ENCODE data around the gene PDCD4. TPM values are rescaled to one million over a fixed set of nuclear protein-coding genes. Genes with fewer than 3 reads are reported as not detected.

PDCD4 gene
- total RNA-seq, 1 experiment from 2014 or later = 63.0 TPM

DNA sequence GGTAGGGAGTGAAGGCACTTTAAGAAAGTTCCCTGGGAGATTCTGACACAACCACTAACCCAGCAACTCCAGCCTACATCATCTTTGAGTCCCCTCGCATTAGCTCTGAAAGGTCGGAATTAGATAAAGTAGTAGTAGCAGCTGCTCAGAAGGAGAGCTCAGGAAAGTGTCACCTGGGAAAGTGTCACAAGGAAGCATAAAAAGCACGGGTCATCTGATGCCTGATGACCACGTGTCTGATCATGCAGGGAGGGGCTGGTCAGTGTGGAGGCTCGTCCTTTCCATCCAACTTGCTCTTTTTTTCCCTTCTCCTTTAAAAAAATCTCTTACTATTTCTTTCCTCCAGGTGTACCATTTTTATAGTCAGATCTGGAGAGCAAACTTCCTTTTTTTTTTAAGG is 47.1 kb upstream of the PDCD4 start:
- no peaks in the 10 kb centered on the region for H3K79me2 ChIP-seq (ENCODE audit: insufficient read depth, low read length)
- no peaks in the 10 kb centered on the region for H3K9me3 ChIP-seq (ENCODE audit: control insufficient read depth in 1 of 2, insufficient read depth in 1 of 2, low read depth in 1 of 2, low read length in 2 of 2)
- H3K27ac ChIP-seq (ENCODE audit: low read depth, low read length) = no peak overlapping the region
- H4K20me1 ChIP-seq (ENCODE audit: insufficient read depth) = no peaks in the 10 kb centered on the region
- POLR2A ChIA-PET = no interaction called here
- H3K36me3 ChIP-seq (ENCODE audit: control insufficient read depth in 1 of 2, insufficient read depth in 2 of 2, low read length in 2 of 2) = no peaks in the 10 kb centered on the region
- H3K4me3 ChIP-seq (replicated peaks in 1 of 2; ENCODE audit: low read depth in 1 of 2, low read length in 2 of 2) = no peak overlapping the region
- H2AFZ ChIP-seq (ENCODE audit: low read depth, low read length, poor library complexity, severe bottlenecking) = no peak overlapping the region
- no peak overlapping the region for H3K9ac ChIP-seq (ENCODE audit: low read length)
- ATAC-seq = no peak
- H3K9me2 ChIP-seq (ENCODE audit: insufficient read depth) = no peaks in the 10 kb centered on the region
- no peaks in the 10 kb centered on the region for H3K27me3 ChIP-seq (ENCODE audit: insufficient read depth, low read length)
- intact Hi-C loops (cut with micrococcal nuclease) = no loop called here
- RAD21 ChIA-PET (ENCODE audit: low non-redundant PET in 1 of 2, low total read pairs in 2 of 2, uncharacterized antibody in 2 of 2, unreplicated experiment in 2 of 2) = no interaction called here
- no peak for TF ChIP-seq YY1 (IDR thresholded peaks at IDR 0.05; ENCODE audit: extremely low read depth, insufficient replicate concordance, low read depth, low read length)
- TF ChIP-seq SP1 (IDR thresholded peaks at IDR 0.05; ENCODE audit: low read depth) = no peak
- TF ChIP-seq ZNF274 (IDR thresholded peaks at IDR 0.05; ENCODE audit: low read depth, low read length) = no peak
- no peak for TF ChIP-seq EZH2phosphoT487 (IDR thresholded peaks at IDR 0.05; ENCODE audit: borderline replicate concordance)
- no peak for TF ChIP-seq TCF7L2 (IDR thresholded peaks at IDR 0.05; ENCODE audit: borderline replicate concordance, extremely low read depth, insufficient read depth, insufficient read length)
- TF ChIP-seq CBX3 (IDR thresholded peaks at IDR 0.05; ENCODE audit: low read depth) = no peak
- TF ChIP-seq CEBPB (IDR thresholded peaks at IDR 0.05; ENCODE audit: low read depth) = no peak
- TF ChIP-seq POLR2A (IDR thresholded peaks at IDR 0.05; ENCODE audit: borderline replicate concordance, extremely low read depth, insufficient read depth, insufficient read length) = no peak
- no peak for TF ChIP-seq RAD21 (IDR thresholded peaks at IDR 0.05; ENCODE audit: low read depth)
- TF ChIP-seq ELF1 (IDR thresholded peaks at IDR 0.05; ENCODE audit: borderline replicate concordance, low read depth) = no peak
- TF ChIP-seq POLR2AphosphoS5 (IDR thresholded peaks at IDR 0.05; ENCODE audit: low read depth, low read length) = no peak
- TF ChIP-seq, protein P1, sequence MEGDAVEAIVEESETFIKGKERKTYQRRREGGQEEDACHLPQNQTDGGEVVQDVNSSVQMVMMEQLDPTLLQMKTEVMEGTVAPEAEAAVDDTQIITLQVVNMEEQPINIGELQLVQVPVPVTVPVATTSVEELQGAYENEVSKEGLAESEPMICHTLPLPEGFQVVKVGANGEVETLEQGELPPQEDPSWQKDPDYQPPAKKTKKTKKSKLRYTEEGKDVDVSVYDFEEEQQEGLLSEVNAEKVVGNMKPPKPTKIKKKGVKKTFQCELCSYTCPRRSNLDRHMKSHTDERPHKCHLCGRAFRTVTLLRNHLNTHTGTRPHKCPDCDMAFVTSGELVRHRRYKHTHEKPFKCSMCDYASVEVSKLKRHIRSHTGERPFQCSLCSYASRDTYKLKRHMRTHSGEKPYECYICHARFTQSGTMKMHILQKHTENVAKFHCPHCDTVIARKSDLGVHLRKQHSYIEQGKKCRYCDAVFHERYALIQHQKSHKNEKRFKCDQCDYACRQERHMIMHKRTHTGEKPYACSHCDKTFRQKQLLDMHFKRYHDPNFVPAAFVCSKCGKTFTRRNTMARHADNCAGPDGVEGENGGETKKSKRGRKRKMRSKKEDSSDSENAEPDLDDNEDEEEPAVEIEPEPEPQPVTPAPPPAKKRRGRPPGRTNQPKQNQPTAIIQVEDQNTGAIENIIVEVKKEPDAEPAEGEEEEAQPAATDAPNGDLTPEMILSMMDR (IDR thresholded peaks at IDR 0.05 in 2 of 3, conservative IDR thresholded peaks at IDR 0.05 in 1 of 3; ENCODE audit: borderline replicate concordance in 1 of 3, insufficient read depth in 1 of 3, low read depth in 2 of 3, low read length in 2 of 3) = no peak
- TF ChIP-seq, protein P2, sequence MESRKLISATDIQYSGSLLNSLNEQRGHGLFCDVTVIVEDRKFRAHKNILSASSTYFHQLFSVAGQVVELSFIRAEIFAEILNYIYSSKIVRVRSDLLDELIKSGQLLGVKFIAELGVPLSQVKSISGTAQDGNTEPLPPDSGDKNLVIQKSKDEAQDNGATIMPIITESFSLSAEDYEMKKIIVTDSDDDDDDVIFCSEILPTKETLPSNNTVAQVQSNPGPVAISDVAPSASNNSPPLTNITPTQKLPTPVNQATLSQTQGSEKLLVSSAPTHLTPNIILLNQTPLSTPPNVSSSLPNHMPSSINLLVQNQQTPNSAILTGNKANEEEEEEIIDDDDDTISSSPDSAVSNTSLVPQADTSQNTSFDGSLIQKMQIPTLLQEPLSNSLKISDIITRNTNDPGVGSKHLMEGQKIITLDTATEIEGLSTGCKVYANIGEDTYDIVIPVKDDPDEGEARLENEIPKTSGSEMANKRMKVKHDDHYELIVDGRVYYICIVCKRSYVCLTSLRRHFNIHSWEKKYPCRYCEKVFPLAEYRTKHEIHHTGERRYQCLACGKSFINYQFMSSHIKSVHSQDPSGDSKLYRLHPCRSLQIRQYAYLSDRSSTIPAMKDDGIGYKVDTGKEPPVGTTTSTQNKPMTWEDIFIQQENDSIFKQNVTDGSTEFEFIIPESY (IDR thresholded peaks at IDR 0.05; ENCODE audit: extremely low read depth, insufficient replicate concordance, low read length) = no peak
- no TSS peak for BruUV-seq (replicated peaks)
- H3K4me2 ChIP-seq (ENCODE audit: low read length) = no peak overlapping the region
- no peak for DNase-seq (ENCODE audit: low read depth, low spot score)
- CTCF ChIA-PET = no interaction called here
- no peaks in the 10 kb centered on the region for H3K4me1 ChIP-seq (ENCODE audit: control insufficient read depth in 1 of 2, insufficient read depth in 2 of 2, low read length in 2 of 2)

Data from HCT116 (cell line).